Measurements from ENCODE around the gene CSRP1. TPM values are rescaled to one million over a fixed set of nuclear protein-coding genes. Genes with fewer than 3 reads are reported as not detected.

CSRP1 gene
- total and polyA plus RNA-seq, 2 of the 13 experiments (the other 11 are each of a cell fraction or from before 2014, with no cell fraction given), result 17.7 to 68.9 TPM

DNA sequence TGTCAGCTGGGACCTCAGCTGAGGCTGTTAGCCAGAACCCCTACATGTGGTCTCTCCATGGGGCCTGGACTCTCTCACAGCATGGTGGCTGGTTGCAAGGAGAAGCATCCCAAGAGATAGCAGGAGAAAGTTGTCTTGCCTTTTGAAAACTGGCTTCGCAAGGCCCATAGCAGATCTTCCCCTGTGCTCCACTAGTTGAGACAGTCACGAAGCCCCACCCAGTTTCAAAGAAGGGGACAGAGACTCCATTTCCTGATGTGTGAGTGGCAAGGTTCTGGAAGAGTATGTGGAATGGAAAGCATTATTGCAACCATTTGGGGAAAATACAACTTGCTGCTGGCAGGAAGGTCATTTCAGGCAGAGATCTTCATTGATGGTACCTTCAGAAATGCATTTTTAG is 7.5 kb upstream of the CSRP1 start (continued):
- TF ChIP-seq, protein P1, sequence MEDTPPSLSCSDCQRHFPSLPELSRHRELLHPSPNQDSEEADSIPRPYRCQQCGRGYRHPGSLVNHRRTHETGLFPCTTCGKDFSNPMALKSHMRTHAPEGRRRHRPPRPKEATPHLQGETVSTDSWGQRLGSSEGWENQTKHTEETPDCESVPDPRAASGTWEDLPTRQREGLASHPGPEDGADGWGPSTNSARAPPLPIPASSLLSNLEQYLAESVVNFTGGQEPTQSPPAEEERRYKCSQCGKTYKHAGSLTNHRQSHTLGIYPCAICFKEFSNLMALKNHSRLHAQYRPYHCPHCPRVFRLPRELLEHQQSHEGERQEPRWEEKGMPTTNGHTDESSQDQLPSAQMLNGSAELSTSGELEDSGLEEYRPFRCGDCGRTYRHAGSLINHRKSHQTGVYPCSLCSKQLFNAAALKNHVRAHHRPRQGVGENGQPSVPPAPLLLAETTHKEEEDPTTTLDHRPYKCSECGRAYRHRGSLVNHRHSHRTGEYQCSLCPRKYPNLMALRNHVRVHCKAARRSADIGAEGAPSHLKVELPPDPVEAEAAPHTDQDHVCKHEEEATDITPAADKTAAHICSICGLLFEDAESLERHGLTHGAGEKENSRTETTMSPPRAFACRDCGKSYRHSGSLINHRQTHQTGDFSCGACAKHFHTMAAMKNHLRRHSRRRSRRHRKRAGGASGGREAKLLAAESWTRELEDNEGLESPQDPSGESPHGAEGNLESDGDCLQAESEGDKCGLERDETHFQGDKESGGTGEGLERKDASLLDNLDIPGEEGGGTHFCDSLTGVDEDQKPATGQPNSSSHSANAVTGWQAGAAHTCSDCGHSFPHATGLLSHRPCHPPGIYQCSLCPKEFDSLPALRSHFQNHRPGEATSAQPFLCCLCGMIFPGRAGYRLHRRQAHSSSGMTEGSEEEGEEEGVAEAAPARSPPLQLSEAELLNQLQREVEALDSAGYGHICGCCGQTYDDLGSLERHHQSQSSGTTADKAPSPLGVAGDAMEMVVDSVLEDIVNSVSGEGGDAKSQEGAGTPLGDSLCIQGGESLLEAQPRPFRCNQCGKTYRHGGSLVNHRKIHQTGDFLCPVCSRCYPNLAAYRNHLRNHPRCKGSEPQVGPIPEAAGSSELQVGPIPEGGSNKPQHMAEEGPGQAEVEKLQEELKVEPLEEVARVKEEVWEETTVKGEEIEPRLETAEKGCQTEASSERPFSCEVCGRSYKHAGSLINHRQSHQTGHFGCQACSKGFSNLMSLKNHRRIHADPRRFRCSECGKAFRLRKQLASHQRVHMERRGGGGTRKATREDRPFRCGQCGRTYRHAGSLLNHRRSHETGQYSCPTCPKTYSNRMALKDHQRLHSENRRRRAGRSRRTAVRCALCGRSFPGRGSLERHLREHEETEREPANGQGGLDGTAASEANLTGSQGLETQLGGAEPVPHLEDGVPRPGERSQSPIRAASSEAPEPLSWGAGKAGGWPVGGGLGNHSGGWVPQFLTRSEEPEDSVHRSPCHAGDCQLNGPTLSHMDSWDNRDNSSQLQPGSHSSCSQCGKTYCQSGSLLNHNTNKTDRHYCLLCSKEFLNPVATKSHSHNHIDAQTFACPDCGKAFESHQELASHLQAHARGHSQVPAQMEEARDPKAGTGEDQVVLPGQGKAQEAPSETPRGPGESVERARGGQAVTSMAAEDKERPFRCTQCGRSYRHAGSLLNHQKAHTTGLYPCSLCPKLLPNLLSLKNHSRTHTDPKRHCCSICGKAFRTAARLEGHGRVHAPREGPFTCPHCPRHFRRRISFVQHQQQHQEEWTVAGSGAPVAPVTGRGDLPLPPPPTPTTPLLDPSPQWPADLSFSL (CRISPR knock-in tag; IDR thresholded peaks at IDR 0.05), result no peak
- TF ChIP-seq ZSCAN31 (CRISPR knock-in tag; IDR thresholded peaks at IDR 0.05; ENCODE audit: low read depth) (no peak), THYN1 (CRISPR knock-in tag; IDR thresholded peaks at IDR 0.05; ENCODE audit: borderline replicate concordance, low read depth) (no peak), ZBTB39 (CRISPR knock-in tag; IDR thresholded peaks at IDR 0.05) (no peak), HOXA7 (CRISPR knock-in tag; IDR thresholded peaks at IDR 0.05) (no peak), PLSCR1 (CRISPR knock-in tag; IDR thresholded peaks at IDR 0.05; ENCODE audit: borderline replicate concordance) (no peak), ZBTB7B (CRISPR knock-in tag; IDR thresholded peaks at IDR 0.05) (no peak), ZNF615 (CRISPR knock-in tag; IDR thresholded peaks at IDR 0.05; ENCODE audit: borderline replicate concordance) (no peak), SAFB2 (CRISPR knock-in tag; IDR thresholded peaks at IDR 0.05; ENCODE audit: borderline replicate concordance, low read depth) (no peak), HNF4G (IDR thresholded peaks at IDR 0.05; ENCODE audit: borderline replicate concordance, low read depth, low read length) (no peak), HNF4G (CRISPR knock-in tag; IDR thresholded peaks at IDR 0.05; ENCODE audit: borderline replicate concordance, low read depth) (no peak)
